Neural cell (in vitro differentiated cells): ENCODE measurements around the gene FBXO10. TPM values are rescaled to one million over a fixed set of nuclear protein-coding genes. Genes with fewer than 3 reads are reported as not detected.

ENCODE experiments used
- H2AFZ ChIP-seq: fragments of 200-600, 300-800 bp; sonication (generic), shearing (Covaris generic); 2 replicates; pipeline ENCODE4 v1.6.0; 2014; ENCODE audit warnings: low read depth, mild to moderate bottlenecking, antibody characterized with exemption, low read length, moderate library complexity
- H3F3A ChIP-seq: fragments of 200-600 bp; shearing (Covaris generic); 2 replicates; pipeline ENCODE4 v1.6.1; 2016; ENCODE audit warnings: mild to moderate bottlenecking, moderate library complexity, mixed read lengths, antibody characterized with exemption, low read length; ENCODE audit not compliant: insufficient read depth, poor library complexity, severe bottlenecking
- H3K27ac ChIP-seq: fragments of 200-600, 300-800 bp; sonication (generic), shearing (Covaris generic); 2 replicates; pipeline ENCODE4 v1.5.1; 2014; ENCODE audit warnings: mild to moderate bottlenecking, low read length, moderate library complexity
- H3K27me3 ChIP-seq: fragments of 300-800, 200-600 bp; sonication (generic), shearing (Covaris generic); 2 replicates; pipeline ENCODE4 v1.6.0; 2014; ENCODE audit warnings: mild to moderate bottlenecking, low read depth, low read length, moderate library complexity; ENCODE audit not compliant: insufficient read depth
- H3K36me3 ChIP-seq: fragments of 300-800, 200-600 bp; sonication (generic), shearing (Covaris generic); 2 replicates; pipeline ENCODE4 v1.5.1; 2014; ENCODE audit warnings: mild to moderate bottlenecking, antibody characterized with exemption, low read length, moderate library complexity; ENCODE audit not compliant: insufficient read depth
- H3K4me2 ChIP-seq: fragments of 300-800, 200-600 bp; sonication (generic), shearing (Covaris generic); 2 replicates; pipeline ENCODE4 v1.6.0; 2014; ENCODE audit warnings: mild to moderate bottlenecking, low read length
- H3K4me3 ChIP-seq: fragments of 300-800, 200-600 bp; sonication (generic), shearing (Covaris generic); 2 replicates; pipeline ENCODE4 v1.5.1; 2014; ENCODE audit warnings: mild to moderate bottlenecking, low read length, moderate library complexity
- H3K79me2 ChIP-seq: fragments of 200-600 bp; shearing (Covaris generic); replicated peaks from 2 replicates; pipeline ENCODE4 v1.6.0; 2014; ENCODE audit warnings: mild to moderate bottlenecking, low read length, moderate library complexity; ENCODE audit not compliant: insufficient read depth
- H3K9ac ChIP-seq: fragments of 300-800, 200-600 bp; sonication (generic), shearing (Covaris generic); 2 replicates; pipeline ENCODE4 v1.6.1; 2016; ENCODE audit warnings: mild to moderate bottlenecking, low read length, mixed read lengths
- H3K9me2 ChIP-seq: fragments of 200-600 bp; shearing (Covaris generic); 2 replicates; pipeline ENCODE4 v1.6.1; 2016; ENCODE audit warnings: mild to moderate bottlenecking, low read length, mixed read lengths; ENCODE audit not compliant: insufficient read depth
- H3K9me3 ChIP-seq: fragments of 200-600, 300-800 bp; sonication (generic), shearing (Covaris generic); 2 replicates; pipeline ENCODE4 v1.6.1; 2016; ENCODE audit warnings: mild to moderate bottlenecking, mixed run types, low read length, moderate library complexity, mixed read lengths
- H4K20me1 ChIP-seq: fragments of 200-600 bp; shearing (Covaris generic); 2 replicates; pipeline ENCODE4 v1.6.1; 2016; ENCODE audit warnings: mild to moderate bottlenecking, mixed run types; ENCODE audit not compliant: insufficient read depth
- EP300 ChIP-seq: fragments of 450-650 bp; conservative IDR thresholded peaks from 2 replicates; pipeline ENCODE4 v1.6.1; 2014; ENCODE audit warnings: antibody characterized with exemption, mild to moderate bottlenecking, moderate library complexity; ENCODE audit not compliant: poor library complexity, severe bottlenecking
- EZH2 ChIP-seq: fragments of 200-600, 300-800 bp; shearing (Covaris generic), sonication (generic); IDR thresholded peaks from 2 replicates; pipeline ENCODE4 v1.6.1; 2014; ENCODE audit warnings: antibody characterized with exemption, low read length, borderline replicate concordance, mild to moderate bottlenecking; ENCODE audit not compliant: insufficient read depth, poor library complexity, severe bottlenecking
- MXI1 ChIP-seq: fragments of 450-650 bp; conservative IDR thresholded peaks from 2 replicates; pipeline ENCODE4 v1.6.1; 2014; ENCODE audit warnings: antibody characterized with exemption, mild to moderate bottlenecking; ENCODE audit not compliant: poor library complexity, severe bottlenecking
- POLR2AphosphoS5 ChIP-seq: IDR thresholded peaks from 2 replicates; pipeline ENCODE4 v1.6.1; 2012
- RAD21 ChIP-seq: fragments of 450-650 bp; conservative IDR thresholded peaks from 2 replicates; pipeline ENCODE4 v1.6.1; 2014; ENCODE audit warnings: antibody characterized with exemption, mild to moderate bottlenecking, moderate library complexity
- SMC3 ChIP-seq: fragments of 450-650 bp; conservative IDR thresholded peaks from 2 replicates; pipeline ENCODE4 v1.6.1; 2014; ENCODE audit warnings: antibody characterized with exemption, mild to moderate bottlenecking, moderate library complexity; ENCODE audit not compliant: poor library complexity
- TAF1 ChIP-seq: IDR thresholded peaks from 2 replicates; pipeline ENCODE4 v1.6.1; 2012; ENCODE audit warnings: low read depth
- polyA plus RNA-seq: library from polyadenylated mRNA; depleted of rRNA; stranded (reverse); fragments of >200 nt; gene quantifications from 2 replicates; pipeline ENCODE4 v1.2.3, GENCODE V29; 2014
- TF ChIP-seq, protein P1 (sequence below): IDR thresholded peaks from 2 replicates; pipeline ENCODE4 v1.6.1; 2012; ENCODE audit warnings: borderline replicate concordance
- TF ChIP-seq, protein P2 (sequence below): fragments of 450-650 bp; IDR thresholded peaks from 2 replicates; pipeline ENCODE4 v1.5.1; 2014; ENCODE audit warnings: antibody characterized with exemption, mild to moderate bottlenecking, moderate library complexity; ENCODE audit not compliant: poor library complexity, severe bottlenecking

FBXO10 gene
- polyA plus RNA-seq, 1 donor from 2014 or later = 16.0 TPM

DNA sequence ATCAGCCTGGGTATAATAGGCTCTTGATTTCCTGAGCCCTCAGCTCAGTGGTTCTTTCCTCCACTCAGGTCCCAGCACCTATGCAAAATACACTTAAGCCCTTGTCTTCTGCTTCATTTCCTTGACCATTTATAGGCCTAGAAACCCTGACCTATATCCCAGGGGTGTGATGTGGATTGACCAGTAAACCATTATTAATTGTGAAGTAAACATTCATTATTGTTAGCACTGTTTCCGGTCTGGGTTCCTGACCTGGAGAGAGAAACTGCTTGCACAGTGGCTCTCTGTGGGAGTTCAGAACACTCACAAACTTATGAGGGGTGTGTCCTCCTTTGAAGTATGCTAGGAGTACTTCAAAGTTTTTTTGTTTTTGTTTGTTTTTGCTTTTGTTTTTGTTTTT, 35.8 kb upstream of the FBXO10 start:
- H3K9me2 ChIP-seq = no peaks in the 10 kb centered on the region
- H3K27ac ChIP-seq = no peak overlapping the region
- TF ChIP-seq TAF1 = no peak
- TF ChIP-seq EP300 = no peak
- TF ChIP-seq, protein P1, sequence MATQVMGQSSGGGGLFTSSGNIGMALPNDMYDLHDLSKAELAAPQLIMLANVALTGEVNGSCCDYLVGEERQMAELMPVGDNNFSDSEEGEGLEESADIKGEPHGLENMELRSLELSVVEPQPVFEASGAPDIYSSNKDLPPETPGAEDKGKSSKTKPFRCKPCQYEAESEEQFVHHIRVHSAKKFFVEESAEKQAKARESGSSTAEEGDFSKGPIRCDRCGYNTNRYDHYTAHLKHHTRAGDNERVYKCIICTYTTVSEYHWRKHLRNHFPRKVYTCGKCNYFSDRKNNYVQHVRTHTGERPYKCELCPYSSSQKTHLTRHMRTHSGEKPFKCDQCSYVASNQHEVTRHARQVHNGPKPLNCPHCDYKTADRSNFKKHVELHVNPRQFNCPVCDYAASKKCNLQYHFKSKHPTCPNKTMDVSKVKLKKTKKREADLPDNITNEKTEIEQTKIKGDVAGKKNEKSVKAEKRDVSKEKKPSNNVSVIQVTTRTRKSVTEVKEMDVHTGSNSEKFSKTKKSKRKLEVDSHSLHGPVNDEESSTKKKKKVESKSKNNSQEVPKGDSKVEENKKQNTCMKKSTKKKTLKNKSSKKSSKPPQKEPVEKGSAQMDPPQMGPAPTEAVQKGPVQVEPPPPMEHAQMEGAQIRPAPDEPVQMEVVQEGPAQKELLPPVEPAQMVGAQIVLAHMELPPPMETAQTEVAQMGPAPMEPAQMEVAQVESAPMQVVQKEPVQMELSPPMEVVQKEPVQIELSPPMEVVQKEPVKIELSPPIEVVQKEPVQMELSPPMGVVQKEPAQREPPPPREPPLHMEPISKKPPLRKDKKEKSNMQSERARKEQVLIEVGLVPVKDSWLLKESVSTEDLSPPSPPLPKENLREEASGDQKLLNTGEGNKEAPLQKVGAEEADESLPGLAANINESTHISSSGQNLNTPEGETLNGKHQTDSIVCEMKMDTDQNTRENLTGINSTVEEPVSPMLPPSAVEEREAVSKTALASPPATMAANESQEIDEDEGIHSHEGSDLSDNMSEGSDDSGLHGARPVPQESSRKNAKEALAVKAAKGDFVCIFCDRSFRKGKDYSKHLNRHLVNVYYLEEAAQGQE = no peak
- TF ChIP-seq SMC3 = no peak
- TF ChIP-seq MXI1 = no peak
- TF ChIP-seq POLR2AphosphoS5 = no peak
- no peak for TF ChIP-seq RAD21
- TF ChIP-seq, protein P2, sequence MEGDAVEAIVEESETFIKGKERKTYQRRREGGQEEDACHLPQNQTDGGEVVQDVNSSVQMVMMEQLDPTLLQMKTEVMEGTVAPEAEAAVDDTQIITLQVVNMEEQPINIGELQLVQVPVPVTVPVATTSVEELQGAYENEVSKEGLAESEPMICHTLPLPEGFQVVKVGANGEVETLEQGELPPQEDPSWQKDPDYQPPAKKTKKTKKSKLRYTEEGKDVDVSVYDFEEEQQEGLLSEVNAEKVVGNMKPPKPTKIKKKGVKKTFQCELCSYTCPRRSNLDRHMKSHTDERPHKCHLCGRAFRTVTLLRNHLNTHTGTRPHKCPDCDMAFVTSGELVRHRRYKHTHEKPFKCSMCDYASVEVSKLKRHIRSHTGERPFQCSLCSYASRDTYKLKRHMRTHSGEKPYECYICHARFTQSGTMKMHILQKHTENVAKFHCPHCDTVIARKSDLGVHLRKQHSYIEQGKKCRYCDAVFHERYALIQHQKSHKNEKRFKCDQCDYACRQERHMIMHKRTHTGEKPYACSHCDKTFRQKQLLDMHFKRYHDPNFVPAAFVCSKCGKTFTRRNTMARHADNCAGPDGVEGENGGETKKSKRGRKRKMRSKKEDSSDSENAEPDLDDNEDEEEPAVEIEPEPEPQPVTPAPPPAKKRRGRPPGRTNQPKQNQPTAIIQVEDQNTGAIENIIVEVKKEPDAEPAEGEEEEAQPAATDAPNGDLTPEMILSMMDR = no peak
- no peaks in the 10 kb centered on the region for H3K9me3 ChIP-seq
- no peaks in the 10 kb centered on the region for H3K79me2 ChIP-seq
- H4K20me1 ChIP-seq = no peaks in the 10 kb centered on the region
- no peak overlapping the region for H3K9ac ChIP-seq
- no peaks in the 10 kb centered on the region for H3K36me3 ChIP-seq
- H3K4me3 ChIP-seq = no peak overlapping the region
- H3K27me3 ChIP-seq = no peaks in the 10 kb centered on the region
- no peaks in the 10 kb centered on the region for H3F3A ChIP-seq
- no peak overlapping the region for H2AFZ ChIP-seq
- no peak overlapping the region for H3K4me2 ChIP-seq

DNA sequence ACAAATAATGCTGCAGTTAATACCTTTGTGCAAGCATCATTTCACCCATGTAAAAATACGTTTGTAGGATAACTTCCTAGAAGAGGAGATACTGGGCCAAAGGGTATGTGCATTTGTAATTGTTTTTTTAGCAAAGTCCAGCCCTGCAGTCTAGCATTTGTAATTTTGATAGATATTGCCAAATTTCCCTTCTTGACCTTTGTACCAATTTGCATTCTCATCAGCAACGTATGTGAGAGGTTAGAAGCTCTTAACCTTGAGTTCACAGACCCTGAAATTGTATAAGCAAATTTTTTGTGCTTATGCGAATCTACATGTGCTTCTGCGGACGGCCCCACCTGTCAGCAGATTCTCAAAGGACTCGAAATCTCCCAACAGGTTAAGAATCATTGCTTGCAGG, 34.8 kb upstream of the FBXO10 start:
- Histone ChIP-seq H3K9ac (no peak overlapping the region), H3K79me2 (no peaks in the 10 kb centered on the region), H2AFZ (no peak overlapping the region), H3F3A (no peaks in the 10 kb centered on the region), H4K20me1 (no peaks in the 10 kb centered on the region), H3K9me3 (no peaks in the 10 kb centered on the region), H3K27ac (no peak overlapping the region), H3K9me2 (no peaks in the 10 kb centered on the region), H3K4me2 (no peak overlapping the region), H3K27me3 (no peaks in the 10 kb centered on the region), H3K36me3 (no peaks in the 10 kb centered on the region), H3K4me3 (no peak overlapping the region)
- no peak for TF ChIP-seq MXI1
- no peak for TF ChIP-seq POLR2AphosphoS5
- TF ChIP-seq SMC3 = no peak
- no peak for TF ChIP-seq RAD21
- TF ChIP-seq, protein P2 = no peak
- no peak for TF ChIP-seq TAF1
- no peak for TF ChIP-seq EP300
- TF ChIP-seq, protein P1 = no peak
- TF ChIP-seq EZH2 = no peak
